ENCODE data around the gene ASB9. TPM values are rescaled to one million over a fixed set of nuclear protein-coding genes. Genes with fewer than 3 reads are reported as not detected.
"Not testable (repeated sequence)": the region's sequence is repeated elsewhere in the genome, so short reads cannot be mapped to it uniquely, and the experiment has no call there.

Gene ASB9
- total RNA-seq, 1 donor, result 0.18 TPM

DNA sequence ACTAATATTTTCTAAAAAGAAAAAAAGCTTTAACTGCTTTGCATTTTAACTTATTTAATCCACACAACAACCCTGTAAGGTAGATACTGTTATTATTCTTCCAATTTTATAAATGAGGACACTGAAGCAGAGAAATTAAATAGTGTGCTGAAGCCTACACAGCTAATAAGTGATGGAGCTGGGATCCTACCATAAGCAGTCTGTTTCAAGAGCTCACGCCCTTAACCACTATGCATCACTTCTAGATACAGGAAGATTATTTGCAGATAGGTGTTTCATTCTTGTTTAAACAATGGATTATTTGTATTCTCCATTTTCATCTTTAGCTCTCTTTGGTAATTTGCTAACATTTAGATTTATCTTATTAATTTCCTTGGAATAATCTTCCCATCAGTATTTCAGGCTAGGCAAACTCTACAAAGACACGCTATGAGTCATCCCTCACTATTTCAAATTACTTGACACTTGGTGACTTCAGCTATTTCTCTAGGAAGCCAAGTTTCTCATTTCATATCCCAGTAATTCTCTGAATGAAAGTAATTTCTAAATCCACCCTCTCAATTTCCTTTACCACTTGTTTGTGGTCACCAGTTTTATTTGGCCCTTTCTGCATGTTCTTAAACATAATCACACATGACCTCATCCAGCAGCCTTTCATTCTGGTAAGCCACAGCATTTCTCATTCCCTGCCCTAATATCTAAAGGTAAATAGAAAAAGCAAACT, 67.3 kb downstream of the ASB9 start:
- TF ChIP-seq, protein P1, sequence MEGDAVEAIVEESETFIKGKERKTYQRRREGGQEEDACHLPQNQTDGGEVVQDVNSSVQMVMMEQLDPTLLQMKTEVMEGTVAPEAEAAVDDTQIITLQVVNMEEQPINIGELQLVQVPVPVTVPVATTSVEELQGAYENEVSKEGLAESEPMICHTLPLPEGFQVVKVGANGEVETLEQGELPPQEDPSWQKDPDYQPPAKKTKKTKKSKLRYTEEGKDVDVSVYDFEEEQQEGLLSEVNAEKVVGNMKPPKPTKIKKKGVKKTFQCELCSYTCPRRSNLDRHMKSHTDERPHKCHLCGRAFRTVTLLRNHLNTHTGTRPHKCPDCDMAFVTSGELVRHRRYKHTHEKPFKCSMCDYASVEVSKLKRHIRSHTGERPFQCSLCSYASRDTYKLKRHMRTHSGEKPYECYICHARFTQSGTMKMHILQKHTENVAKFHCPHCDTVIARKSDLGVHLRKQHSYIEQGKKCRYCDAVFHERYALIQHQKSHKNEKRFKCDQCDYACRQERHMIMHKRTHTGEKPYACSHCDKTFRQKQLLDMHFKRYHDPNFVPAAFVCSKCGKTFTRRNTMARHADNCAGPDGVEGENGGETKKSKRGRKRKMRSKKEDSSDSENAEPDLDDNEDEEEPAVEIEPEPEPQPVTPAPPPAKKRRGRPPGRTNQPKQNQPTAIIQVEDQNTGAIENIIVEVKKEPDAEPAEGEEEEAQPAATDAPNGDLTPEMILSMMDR (IDR thresholded peaks at IDR 0.05; ENCODE audit: insufficient read depth, low read length), result no peak
- DNase-seq (ENCODE audit: low read depth), result no peak
- no peak overlapping the region for H3K4me3 ChIP-seq (ENCODE audit: low read depth, low read length)

DNA sequence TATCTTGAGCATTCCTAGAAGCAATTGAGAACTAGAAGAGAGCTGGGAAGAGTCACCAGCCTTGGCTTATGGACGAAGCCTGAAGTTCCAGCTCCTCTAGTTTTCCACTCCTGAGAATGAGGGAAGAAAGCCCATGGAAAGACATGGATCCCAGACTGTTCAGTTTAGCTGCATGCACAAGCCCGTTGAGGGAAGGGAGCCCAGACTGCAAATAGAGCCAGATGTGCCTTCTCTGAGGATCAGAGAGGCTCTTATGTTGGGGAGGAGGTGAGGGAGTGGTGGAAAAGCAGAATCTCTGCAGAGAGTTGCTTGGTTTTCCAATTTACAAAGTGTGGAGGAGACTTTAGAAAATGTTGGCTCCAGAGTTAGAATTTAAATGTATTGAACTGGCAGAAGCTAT, 69.0 kb downstream of the ASB9 start:
- TF ChIP-seq, protein P1 (IDR thresholded peaks at IDR 0.05; ENCODE audit: insufficient read depth, low read length), result no peak
- DNase-seq (ENCODE audit: low read depth), result no peak
- no peak overlapping the region for H3K4me3 ChIP-seq (ENCODE audit: low read depth, low read length)

DNA sequence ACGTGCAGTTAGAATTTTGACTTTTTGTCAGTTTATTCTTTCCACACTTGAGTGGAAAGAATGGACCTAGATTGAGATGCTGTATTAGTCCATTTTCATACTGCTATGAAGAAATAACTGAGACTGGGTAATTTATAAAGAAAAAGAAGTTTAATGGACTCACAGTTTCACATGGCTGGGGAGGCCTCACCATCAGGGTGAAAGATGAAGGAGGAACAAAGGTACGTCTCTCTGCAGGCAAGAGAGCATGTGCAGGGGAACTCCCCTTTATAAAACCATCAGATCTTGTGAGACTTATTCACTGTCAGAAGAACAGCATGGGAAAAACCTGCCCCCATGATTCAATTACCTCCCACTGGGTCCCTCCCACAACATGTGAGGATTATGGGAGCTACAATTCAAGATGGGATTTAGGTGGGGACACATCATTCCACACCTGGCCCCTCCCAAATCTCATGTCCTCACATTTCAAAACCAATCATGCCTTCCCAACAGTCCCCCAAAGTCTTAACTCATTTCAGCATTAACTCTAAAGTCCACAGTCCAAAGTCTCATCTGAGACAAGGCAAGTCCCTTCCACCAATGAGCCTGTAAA, 71.2 kb downstream of the ASB9 start:
- not testable (repeated sequence) for H3K4me3 ChIP-seq (ENCODE audit: low read depth, low read length); DNase-seq (ENCODE audit: low read depth)

DNA sequence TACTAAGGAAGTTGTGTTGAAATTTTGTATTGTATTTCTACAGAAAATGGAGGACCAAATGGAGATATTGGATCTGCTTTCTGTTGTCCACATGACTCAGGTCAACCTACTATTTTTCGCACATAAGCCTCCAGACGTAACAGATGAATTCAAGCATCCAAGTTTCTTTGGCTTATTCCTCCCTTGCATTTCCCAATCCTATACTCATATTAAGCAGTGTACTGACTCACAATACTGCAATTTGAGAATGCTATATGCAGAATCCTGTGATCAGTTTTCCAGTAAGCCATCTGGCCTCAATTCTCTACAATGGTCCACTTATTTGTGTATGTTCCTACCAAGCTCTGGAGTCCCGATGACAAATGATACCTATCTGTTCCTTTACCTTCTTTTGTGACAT, 75.7 kb downstream of the ASB9 start:
- peak; percentile 4 for DNase-seq (ENCODE audit: low read depth)
- no peak overlapping the region for H3K4me3 ChIP-seq (ENCODE audit: low read depth, low read length)
- TF ChIP-seq, protein P1 (IDR thresholded peaks at IDR 0.05; ENCODE audit: insufficient read depth, low read length), result no peak

Other genes starting within 250 kb of the ASB9 start
- gene ASB11, start 45.6 kb upstream of the ASB9 start, total RNA-seq (ENCODE audit: low replicate concordance), result not detected in 2 replicates
- gene PIGA, start 65.4 kb upstream of the ASB9 start, total RNA-seq (ENCODE audit: low replicate concordance), result 1.9 and 10.5 TPM in 2 replicates
- gene VEGFD, start 114.3 kb upstream of the ASB9 start, total RNA-seq (ENCODE audit: low replicate concordance), result 0.90 and 1.6 TPM in 2 replicates
- 15.9 and 40.8 TPM in 2 replicates for gene PIR, start 223.2 kb upstream of the ASB9 start, total RNA-seq (ENCODE audit: low replicate concordance)
- gene BMX, start 230.7 kb upstream of the ASB9 start, total RNA-seq (ENCODE audit: low replicate concordance), result 0.18 and 0.90 TPM in 2 replicates